ENCODE data around the gene ILKAP. TPM values are rescaled to one million over a fixed set of nuclear protein-coding genes. Genes with fewer than 3 reads are reported as not detected.

Gene ILKAP
- total RNA-seq, 1 experiment from 2014 or later: 24.2 TPM

- DNase-seq (ENCODE audit: extremely low read depth, low read depth): no peak
These were observed 34.8 kb upstream of the ILKAP start for GRCh38 chr2:238238311-238238765.

GRCh38 chr2:238237431-238238135 lies 34.1 kb upstream of the ILKAP start:
- no peak for DNase-seq (ENCODE audit: extremely low read depth, low read depth)

- DNase-seq (ENCODE audit: extremely low read depth, low read depth): no peak
These were observed 33.1 kb upstream of the ILKAP start for GRCh38 chr2:238236571-238236970.

GRCh38 chr2:238235856-238236255 lies 32.4 kb upstream of the ILKAP start:
- DNase-seq (ENCODE audit: extremely low read depth, low read depth): no peak

GRCh38 chr2:238235331-238235732 lies 31.8 kb upstream of the ILKAP start:
- DNase-seq (ENCODE audit: extremely low read depth, low read depth): no peak

GRCh38 chr2:238233625-238234024 lies 30.1 kb upstream of the ILKAP start:
- DNase-seq (ENCODE audit: extremely low read depth, low read depth): no peak

- DNase-seq (ENCODE audit: extremely low read depth, low read depth): no peak
These were observed 28.3 kb upstream of the ILKAP start for GRCh38 chr2:238231809-238232208.

GRCh38 chr2:238231251-238231793 lies 27.8 kb upstream of the ILKAP start:
- no peak for DNase-seq (ENCODE audit: extremely low read depth, low read depth)

- DNase-seq (ENCODE audit: extremely low read depth, low read depth): no peak
These were observed 27.2 kb upstream of the ILKAP start for GRCh38 chr2:238230699-238231098.

GRCh38 chr2:238228700-238229099 lies 25.2 kb upstream of the ILKAP start:
- DNase-seq (ENCODE audit: extremely low read depth, low read depth): no peak

- no peak for DNase-seq (ENCODE audit: extremely low read depth, low read depth)
These were observed 24.1 kb upstream of the ILKAP start for GRCh38 chr2:238227587-238228032.

GRCh38 chr2:238226698-238227586 lies 23.4 kb upstream of the ILKAP start:
- no peak for DNase-seq (ENCODE audit: extremely low read depth, low read depth)

- DNase-seq (ENCODE audit: extremely low read depth, low read depth): no peak
These were observed 22.6 kb upstream of the ILKAP start for GRCh38 chr2:238225911-238226697.

- no peak for DNase-seq (ENCODE audit: extremely low read depth, low read depth)
These were observed 21.6 kb upstream of the ILKAP start for GRCh38 chr2:238225121-238225520.

- DNase-seq (ENCODE audit: extremely low read depth, low read depth): no peak
These were observed 21.0 kb upstream of the ILKAP start for GRCh38 chr2:238224356-238225035.

GRCh38 chr2:238220892-238221521 lies 17.5 kb upstream of the ILKAP start:
- no peak for DNase-seq (ENCODE audit: extremely low read depth, low read depth)

GRCh38 chr2:238220274-238220891 lies 16.9 kb upstream of the ILKAP start:
- DNase-seq (ENCODE audit: extremely low read depth, low read depth): no peak

- no peak for DNase-seq (ENCODE audit: extremely low read depth, low read depth)
These were observed 13.2 kb upstream of the ILKAP start for GRCh38 chr2:238216651-238217184.

GRCh38 chr2:238207006-238207405 lies 3.5 kb upstream of the ILKAP start:
- no peak for DNase-seq (ENCODE audit: extremely low read depth, low read depth)
